Nephron progenitor cell (in vitro differentiated cells): ENCODE data around the gene JAG2.

Experiments used
- DNase-seq: peaks from one replicate; pipeline ENCODE4 v3.0.0; 2021
- H3K27ac Mint-ChIP-seq: 2 replicates; pipeline ENCODE4 v1.8.0; 2021; ENCODE audit warnings: mild to moderate bottlenecking, moderate library complexity, mixed read lengths
- H3K27me3 Mint-ChIP-seq: 2 replicates; pipeline ENCODE4 v1.8.0; 2021; ENCODE audit warnings: mild to moderate bottlenecking, low read depth, mixed read lengths; ENCODE audit not compliant: poor library complexity
- H3K36me3 Mint-ChIP-seq: 2 replicates; pipeline ENCODE4 v1.8.0; 2021; ENCODE audit warnings: low read depth, mixed read lengths
- H3K4me1 Mint-ChIP-seq: 2 replicates; pipeline ENCODE4 v1.8.0; 2021; ENCODE audit warnings: mixed read lengths
- H3K4me3 Mint-ChIP-seq: 2 replicates; pipeline ENCODE4 v1.8.0; 2021; ENCODE audit warnings: mild to moderate bottlenecking, moderate library complexity, mixed read lengths
- H3K9me3 Mint-ChIP-seq: 2 replicates; pipeline ENCODE4 v1.8.0; 2021; ENCODE audit warnings: mild to moderate bottlenecking, moderate library complexity, mixed read lengths
- CTCF ChIP-seq: fragments of 200-600 bp; sonication (generic); IDR thresholded peaks from 2 replicates; pipeline ENCODE4 v1.5.0; 2021; ENCODE audit warnings: antibody characterized with exemption

The JAG2 gene

DNA sequence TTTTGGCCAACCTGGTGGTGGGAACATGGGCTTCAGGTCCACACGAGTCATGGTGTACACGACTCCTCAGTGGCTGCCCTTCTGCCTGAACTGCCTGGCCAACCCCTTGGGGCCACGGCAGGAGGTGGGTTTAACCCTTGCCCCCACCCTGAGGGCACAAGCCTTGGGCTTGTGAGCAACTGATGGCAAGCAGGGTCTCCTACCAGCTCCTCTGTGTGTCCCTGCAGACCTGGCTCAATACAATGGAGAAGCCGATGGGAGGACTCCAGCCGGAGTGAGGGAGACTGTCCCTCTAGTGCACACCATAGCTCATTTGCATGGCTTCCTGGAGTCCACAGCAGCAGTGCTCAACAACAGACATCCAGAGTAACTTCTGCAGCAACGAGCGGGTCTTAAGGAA, 28.0 kb downstream of the JAG2 start:
- peaks cover 21% of the 10 kb centered on the region for H3K9me3 Mint-ChIP-seq
- TF ChIP-seq CTCF = no peak
- DNase-seq = no peak
- peaks cover 8% of the 10 kb centered on the region for H3K4me1 Mint-ChIP-seq
- no peak overlapping the region for H3K27ac Mint-ChIP-seq
- H3K27me3 Mint-ChIP-seq = no peaks in the 10 kb centered on the region
- H3K36me3 Mint-ChIP-seq = peaks cover 11% of the 10 kb centered on the region
- H3K4me3 Mint-ChIP-seq = no peak overlapping the region

- Mint-ChIP-seq H3K4me1 (peaks cover 8% of the 10 kb centered on the region), H3K4me3 (no peak overlapping the region), H3K9me3 (peaks cover 21% of the 10 kb centered on the region), H3K36me3 (peaks cover 11% of the 10 kb centered on the region), H3K27ac (no peak overlapping the region), H3K27me3 (peaks cover 2% of the 10 kb centered on the region)
- DNase-seq = no peak
- TF ChIP-seq CTCF = no peak
Measured at GRCh38 chr14:105139831-105140239, 28.7 kb downstream of the JAG2 start.

GRCh38 chr14:105139212-105139825, 29.3 kb downstream of the JAG2 start:
- H3K27me3 Mint-ChIP-seq = peaks cover 7% of the 10 kb centered on the region
- peaks cover 21% of the 10 kb centered on the region for H3K9me3 Mint-ChIP-seq
- peaks cover 11% of the 10 kb centered on the region for H3K36me3 Mint-ChIP-seq
- no peak overlapping the region for H3K27ac Mint-ChIP-seq
- no peak overlapping the region for H3K4me3 Mint-ChIP-seq
- TF ChIP-seq CTCF = no peak
- DNase-seq = no peak
- peaks cover 8% of the 10 kb centered on the region for H3K4me1 Mint-ChIP-seq

DNA sequence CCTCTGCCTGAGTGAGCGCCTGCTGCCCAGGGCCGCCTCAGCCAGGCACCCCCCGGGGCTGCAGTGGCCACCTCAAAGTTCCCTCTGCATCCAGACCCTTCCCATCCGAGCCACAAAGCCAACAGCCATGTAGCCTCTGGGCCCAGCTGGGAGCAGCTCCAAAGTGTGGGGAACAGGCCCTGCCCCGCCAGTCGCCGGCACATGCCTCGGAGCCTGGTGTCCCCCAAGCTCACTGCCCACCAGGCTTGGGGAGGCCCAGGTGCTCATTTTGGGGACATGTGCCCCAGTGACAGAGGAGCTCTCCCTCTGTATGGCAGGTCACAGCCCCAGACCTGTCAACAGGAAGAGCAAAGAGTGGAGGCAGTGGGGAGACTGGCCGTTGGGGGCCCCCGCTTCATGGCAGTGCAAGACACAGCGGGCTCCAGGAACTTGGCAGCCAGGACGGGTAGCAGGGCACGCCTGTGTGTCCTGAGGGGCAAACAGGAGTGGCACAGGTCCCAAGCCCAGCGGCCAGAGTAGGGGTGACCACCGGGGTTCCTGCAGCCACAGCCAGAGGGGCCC, 29.9 kb downstream of the JAG2 start:
- Mint-ChIP-seq H3K9me3 (peaks cover 21% of the 10 kb centered on the region), H3K27me3 (peaks cover 9% of the 10 kb centered on the region), H3K4me3 (no peak overlapping the region), H3K4me1 (peaks cover 8% of the 10 kb centered on the region), H3K27ac (no peak overlapping the region), H3K36me3 (peaks cover 11% of the 10 kb centered on the region)
- TF ChIP-seq CTCF = no peak
- DNase-seq = no peak

DNA sequence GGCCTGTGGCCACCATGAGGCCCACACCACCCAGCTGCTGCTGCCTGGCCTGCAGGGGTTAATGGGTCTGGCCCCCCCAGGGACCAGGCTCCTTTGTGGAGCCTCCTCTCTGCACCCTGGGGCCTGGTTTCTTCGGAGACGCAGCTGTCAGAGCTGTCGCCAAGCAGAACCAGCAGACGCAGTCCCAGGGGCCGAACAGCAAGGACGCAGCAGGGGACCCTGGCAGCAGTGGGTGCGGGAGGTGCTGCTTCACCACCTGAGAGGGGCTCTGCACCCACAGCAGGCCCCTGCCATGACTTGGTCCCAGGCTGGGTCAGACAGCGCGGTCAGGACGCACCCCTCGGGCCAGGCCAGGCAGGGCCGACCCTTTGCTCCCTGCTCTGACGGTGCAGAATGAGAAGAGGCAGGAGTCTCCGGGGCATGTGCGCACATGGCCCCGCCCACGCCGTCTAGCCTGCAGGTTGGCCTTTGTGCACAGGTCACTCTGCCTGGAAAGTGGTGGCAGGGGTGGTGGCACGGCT, 30.5 kb downstream of the JAG2 start:
- Mint-ChIP-seq H3K27me3 (peaks cover 12% of the 10 kb centered on the region), H3K4me3 (no peak overlapping the region), H3K36me3 (peaks cover 11% of the 10 kb centered on the region), H3K27ac (no peak overlapping the region), H3K9me3 (peaks cover 25% of the 10 kb centered on the region), H3K4me1 (peaks cover 8% of the 10 kb centered on the region)
- no peak for DNase-seq
- TF ChIP-seq CTCF = no peak
